Neutrophil (primary cell): ENCODE results near the gene C10orf143.

ENCODE experiments used
- H3K27ac ChIP-seq: fragments of 200-600 bp; sonication (generic); 2 replicates; pipeline ENCODE4 v1.5.1; 2016; ENCODE audit warnings: mild to moderate bottlenecking, moderate library complexity
- H3K27me3 ChIP-seq: fragments of 200-600 bp; sonication (generic); 2 replicates; pipeline ENCODE4 v1.6.0; 2016; ENCODE audit warnings: mild to moderate bottlenecking
- H3K36me3 ChIP-seq: fragments of 200-600 bp; sonication (generic); 2 replicates; pipeline ENCODE4 v1.5.1; 2017
- H3K4me1 ChIP-seq, 2 experiments: fragments of 200-600 bp in 1 of 2; sonication (generic) in 1 of 2; 1 replicate in 1 of 2; 2 replicates in 1 of 2; pipeline versions ENCODE4 v1.5.1 to v1.6.1; 2013 to 2016; ENCODE audit warnings: low read depth in 1 of 2, low read length in 1 of 2, mild to moderate bottlenecking in 1 of 2, moderate library complexity in 1 of 2; ENCODE audit not compliant: control insufficient read depth in 1 of 2, insufficient read depth in 1 of 2
- H3K4me3 ChIP-seq, 2 experiments: fragments of 200-600 bp in 1 of 2; sonication (generic) in 1 of 2; 1 replicate in 1 of 2; 2 replicates in 1 of 2; pipeline ENCODE4 v1.5.1; 2013 to 2016; ENCODE audit warnings: low read depth in 1 of 2, low read length in 1 of 2, mild to moderate bottlenecking in 1 of 2, moderate library complexity in 1 of 2
- H3K9me3 ChIP-seq: fragments of 200-600 bp; sonication (generic); 2 replicates; pipeline ENCODE4 v1.5.1; 2016
- CTCF ChIP-seq: fragments of 200-600 bp; sonication (generic); IDR thresholded peaks from 2 replicates; pipeline ENCODE4 v1.5.1; 2016; ENCODE audit warnings: antibody characterized with exemption

The C10orf143 gene

GRCh38 chr10:130038019-130038555 is 72.5 kb downstream of the C10orf143 start:
- Histone ChIP-seq H3K27ac (no peak overlapping the region), H3K4me1 (no peaks in the 10 kb centered on the region), H3K4me3 (no peak overlapping the region), H3K27me3 (no peaks in the 10 kb centered on the region), H3K9me3 (no peaks in the 10 kb centered on the region), H3K36me3 (no peaks in the 10 kb centered on the region)
- no peak for TF ChIP-seq CTCF

GRCh38 chr10:130037169-130037661 is 73.4 kb downstream of the C10orf143 start:
- no peak for TF ChIP-seq CTCF
- Histone ChIP-seq H3K9me3 (no peaks in the 10 kb centered on the region), H3K27me3 (no peaks in the 10 kb centered on the region), H3K27ac (no peak overlapping the region), H3K36me3 (no peaks in the 10 kb centered on the region), H3K4me1 (no peaks in the 10 kb centered on the region), H3K4me3 (no peak overlapping the region)

GRCh38 chr10:130036296-130037065 is 74.1 kb downstream of the C10orf143 start:
- no peak overlapping the region for H3K4me3 ChIP-seq
- TF ChIP-seq CTCF: no peak
- H3K4me1 ChIP-seq: no peaks in the 10 kb centered on the region
- no peaks in the 10 kb centered on the region for H3K27me3 ChIP-seq
- H3K27ac ChIP-seq: no peak overlapping the region
- H3K36me3 ChIP-seq: no peaks in the 10 kb centered on the region
- no peaks in the 10 kb centered on the region for H3K9me3 ChIP-seq

GRCh38 chr10:130029209-130029608 is 81.4 kb downstream of the C10orf143 start:
- H3K27ac ChIP-seq: no peak overlapping the region
- H3K4me3 ChIP-seq: no peak overlapping the region
- H3K36me3 ChIP-seq: no peaks in the 10 kb centered on the region
- no peaks in the 10 kb centered on the region for H3K4me1 ChIP-seq
- TF ChIP-seq CTCF: no peak
- no peaks in the 10 kb centered on the region for H3K27me3 ChIP-seq
- no peaks in the 10 kb centered on the region for H3K9me3 ChIP-seq

- H3K36me3 ChIP-seq: no peaks in the 10 kb centered on the region
- H3K4me3 ChIP-seq: no peak overlapping the region
- TF ChIP-seq CTCF: no peak
- H3K4me1 ChIP-seq: no peaks in the 10 kb centered on the region
- H3K27ac ChIP-seq: no peak overlapping the region
- H3K27me3 ChIP-seq: no peaks in the 10 kb centered on the region
- H3K9me3 ChIP-seq: no peaks in the 10 kb centered on the region
Measured at GRCh38 chr10:130028465-130028819, 82.2 kb downstream of the C10orf143 start.
